AG04450 (cell line): ENCODE data around the gene CENPH. TPM values are rescaled to one million over a fixed set of nuclear protein-coding genes. Genes with fewer than 3 reads are reported as not detected.

ENCODE experiments used
- CTCF ChIA-PET: fragments of 300-600, 350-600 bp; formaldehyde crosslinking; extraction: SDS; loops from one replicate; lab custom pipeline; 2022; ENCODE audit warnings: antibody characterized with exemption, inconsistent platforms; lab: Charles Lee
- POLR2A ChIA-PET: fragments of 350-600 bp; formaldehyde crosslinking; extraction: SDS; loops from one replicate; lab custom pipeline; 2021; ENCODE audit warnings: antibody characterized with exemption, inconsistent platforms; lab: Yijun Ruan, JAX
- DNase-seq: peaks from one replicate; pipeline ENCODE4 v3.0.0-alpha.2; 2011; ENCODE audit warnings: low read depth, low spot score
- H3K27ac ChIP-seq: one replicate; pipeline ENCODE4 v1.5.1; 2012; ENCODE audit warnings: low read depth, low read length, control low read depth
- H3K27me3 ChIP-seq: one replicate; pipeline ENCODE4 v1.6.0; 2012; ENCODE audit warnings: low read length; ENCODE audit not compliant: control insufficient read depth, insufficient read depth
- H3K4me3 ChIP-seq: 2 replicates; pipeline ENCODE4 v1.5.1; 2011; ENCODE audit warnings: mild to moderate bottlenecking, low read depth, low read length, control low read depth
- H3K9me3 ChIP-seq: 2 replicates; pipeline ENCODE4 v1.5.1; 2012; ENCODE audit warnings: low read length; ENCODE audit not compliant: control insufficient read depth, insufficient read depth
- polyA plus RNA-seq: library from polyadenylated mRNA; depleted of rRNA; stranded (reverse); fragments of >200 nt; gene quantifications from 2 replicates; pipeline ENCODE4 v1.2.3, GENCODE V29; 2011
- TF ChIP-seq, protein P1 (sequence below): IDR thresholded peaks from 2 replicates; pipeline ENCODE4 v1.5.1; 2011; ENCODE audit warnings: low read depth, low read length, control low read depth, inconsistent platforms

Gene CENPH
- polyA plus RNA-seq, 1 experiment = 5.9 TPM

DNA sequence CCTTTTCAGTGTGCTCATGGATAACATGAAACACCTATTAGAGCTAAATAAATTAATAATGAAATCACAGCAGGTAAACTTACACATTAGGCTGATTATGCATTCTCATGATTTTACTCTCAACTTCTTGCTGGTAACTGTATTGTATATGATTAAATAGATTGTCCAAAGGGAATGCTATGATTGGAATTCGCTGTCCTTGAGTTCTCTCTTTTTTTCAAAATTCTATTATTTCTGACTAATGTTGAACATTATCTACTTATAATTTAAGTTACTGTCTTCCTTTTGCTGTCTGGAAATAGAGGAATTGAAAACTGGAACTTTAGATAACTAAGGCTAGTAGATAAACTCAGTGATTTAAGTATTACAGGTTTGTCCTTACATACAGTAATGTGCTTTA lies 13.1 kb downstream of the CENPH start:
- H3K9me3 ChIP-seq = no peaks in the 10 kb centered on the region
- H3K4me3 ChIP-seq = no peak overlapping the region
- TF ChIP-seq, protein P1, sequence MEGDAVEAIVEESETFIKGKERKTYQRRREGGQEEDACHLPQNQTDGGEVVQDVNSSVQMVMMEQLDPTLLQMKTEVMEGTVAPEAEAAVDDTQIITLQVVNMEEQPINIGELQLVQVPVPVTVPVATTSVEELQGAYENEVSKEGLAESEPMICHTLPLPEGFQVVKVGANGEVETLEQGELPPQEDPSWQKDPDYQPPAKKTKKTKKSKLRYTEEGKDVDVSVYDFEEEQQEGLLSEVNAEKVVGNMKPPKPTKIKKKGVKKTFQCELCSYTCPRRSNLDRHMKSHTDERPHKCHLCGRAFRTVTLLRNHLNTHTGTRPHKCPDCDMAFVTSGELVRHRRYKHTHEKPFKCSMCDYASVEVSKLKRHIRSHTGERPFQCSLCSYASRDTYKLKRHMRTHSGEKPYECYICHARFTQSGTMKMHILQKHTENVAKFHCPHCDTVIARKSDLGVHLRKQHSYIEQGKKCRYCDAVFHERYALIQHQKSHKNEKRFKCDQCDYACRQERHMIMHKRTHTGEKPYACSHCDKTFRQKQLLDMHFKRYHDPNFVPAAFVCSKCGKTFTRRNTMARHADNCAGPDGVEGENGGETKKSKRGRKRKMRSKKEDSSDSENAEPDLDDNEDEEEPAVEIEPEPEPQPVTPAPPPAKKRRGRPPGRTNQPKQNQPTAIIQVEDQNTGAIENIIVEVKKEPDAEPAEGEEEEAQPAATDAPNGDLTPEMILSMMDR = no peak
- H3K27ac ChIP-seq = no peak overlapping the region
- DNase-seq = no peak
- no peaks in the 10 kb centered on the region for H3K27me3 ChIP-seq
- ChIA-PET POLR2A (interaction anchor here (0.6 kb wide), 1 partner anchor 135 kb away, joined by 4 read pairs; no protein-coding TSS in a partner anchor), CTCF (interaction anchor here (0.6 kb wide), 1 partner anchor 48 kb away, joined by 3 read pairs; no protein-coding TSS in a partner anchor)

GRCh38 chr5:69206528-69207190 lies 17.3 kb downstream of the CENPH start:
- TF ChIP-seq, protein P1 = no peak
- no peak for DNase-seq
- Histone ChIP-seq H3K9me3 (no peaks in the 10 kb centered on the region), H3K27me3 (no peaks in the 10 kb centered on the region), H3K4me3 (no peak overlapping the region), H3K27ac (no peak overlapping the region)
- POLR2A ChIA-PET = no interaction called here
- CTCF ChIA-PET = no interaction called here

- H3K9me3 ChIP-seq = no peaks in the 10 kb centered on the region
These were observed 20.2 kb downstream of the CENPH start for GRCh38 chr5:69209602-69210001.

DNA sequence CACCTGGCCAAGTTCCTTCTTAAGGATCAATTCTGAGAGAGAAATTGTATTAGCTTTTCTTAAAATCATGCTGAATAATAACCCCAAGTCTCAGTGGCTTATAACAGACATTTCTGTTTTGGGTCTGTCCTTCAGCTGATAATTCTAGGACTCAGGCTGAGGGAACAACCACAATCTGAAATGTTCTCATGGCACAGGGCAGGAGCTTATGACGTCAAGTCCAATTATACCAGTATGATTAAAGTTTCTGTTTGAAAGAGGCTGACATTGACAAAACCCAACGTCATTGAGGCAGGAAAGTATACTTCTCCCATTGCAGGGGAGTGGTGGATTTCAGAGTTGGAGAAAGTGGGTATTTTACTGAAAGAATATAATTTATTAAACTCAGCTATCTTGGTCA lies 21.8 kb downstream of the CENPH start:
- H3K9me3 ChIP-seq = no peaks in the 10 kb centered on the region
- ChIA-PET POLR2A (no interaction called here), CTCF (interaction anchor here (0.7 to 1.3 kb wide), 2 partner anchors 116 to 118 kb away, joined by 3 to 4 read pairs; partner anchors contain the start of gene SLC30A5)

More at GRCh38 chr5:69209602-69210001, 20.2 kb downstream of the CENPH start:
- H3K4me3 ChIP-seq = no peak overlapping the region
- ChIA-PET POLR2A (no interaction called here), CTCF (interaction anchor here (0.6 kb wide), 1 partner anchor 137 kb away, joined by 5 read pairs; no protein-coding TSS in a partner anchor)
- H3K27me3 ChIP-seq = no peaks in the 10 kb centered on the region
- TF ChIP-seq, protein P1 = no peak
- no peak for DNase-seq
- H3K27ac ChIP-seq = no peak overlapping the region

More for the DNA sequence above, 21.8 kb downstream of the CENPH start:
- Histone ChIP-seq H3K27ac (no peak overlapping the region), H3K4me3 (no peak overlapping the region), H3K27me3 (no peaks in the 10 kb centered on the region)
- TF ChIP-seq, protein P1 = no peak
- DNase-seq = no peak
